HG03066 (cell line): ENCODE data around the gene ANXA9.

Source experiments
- ATAC-seq: cut with Tn5 transposase; IDR thresholded peaks from one replicate; pipeline ENCODE4 v1.9.1; 2021; ENCODE audit warnings: low read depth; ENCODE audit not compliant: unreplicated experiment

ANXA9 gene

GRCh38 chr1:150981805-150982712, at the start of gene ANXA9:
Gene ANXA9, plus strand, starts transcription at chr1:150982292. Its CDS starts 814 bp downstream, at chr1:150983106.
- ATAC-seq, result no peak

GRCh38 chr1:150944856-150945255, 37.2 kb upstream of the ANXA9 start:
- no peak for ATAC-seq

- ATAC-seq, result no peak
These were observed 27.4 kb upstream of the ANXA9 start for GRCh38 chr1:150954708-150955107.

- no peak for ATAC-seq
These were observed 26.8 kb upstream of the ANXA9 start for GRCh38 chr1:150955280-150955679.

- no peak for ATAC-seq
These were observed 24.4 kb upstream of the ANXA9 start for GRCh38 chr1:150957666-150958065.

GRCh38 chr1:150960646-150961045, 21.4 kb upstream of the ANXA9 start:
- ATAC-seq, result no peak

- no peak for ATAC-seq
These were observed 20.3 kb upstream of the ANXA9 start for GRCh38 chr1:150961756-150962155.

GRCh38 chr1:150963321-150964163, 18.6 kb upstream of the ANXA9 start:
- ATAC-seq, result no peak

- ATAC-seq, result no peak
These were observed 18.0 kb upstream of the ANXA9 start for GRCh38 chr1:150964164-150964489.

- ATAC-seq, result no peak
These were observed 16.5 kb upstream of the ANXA9 start for GRCh38 chr1:150965605-150966004.

- ATAC-seq, result no peak
These were observed 16.1 kb upstream of the ANXA9 start for GRCh38 chr1:150966011-150966410.

- ATAC-seq, result no peak
These were observed 14.2 kb upstream of the ANXA9 start for GRCh38 chr1:150967936-150968335.

- no peak for ATAC-seq
These were observed 13.6 kb upstream of the ANXA9 start for GRCh38 chr1:150968491-150968890.

- no peak for ATAC-seq
These were observed 12.5 kb upstream of the ANXA9 start for GRCh38 chr1:150969626-150970025.

GRCh38 chr1:150970808-150971582, 11.1 kb upstream of the ANXA9 start:
- ATAC-seq, result no peak

GRCh38 chr1:150971583-150972416, 10.3 kb upstream of the ANXA9 start:
- no peak for ATAC-seq

- ATAC-seq, result no peak
These were observed 9.6 kb upstream of the ANXA9 start for GRCh38 chr1:150972417-150972940.

GRCh38 chr1:150973258-150973835, 8.7 kb upstream of the ANXA9 start:
- no peak for ATAC-seq

- ATAC-seq, result no peak
These were observed 8.1 kb upstream of the ANXA9 start for GRCh38 chr1:150973836-150974579.
